ENCODE data around the gene FOCAD.

- TF ChIP-seq CTCF (conservative IDR thresholded peaks at IDR 0.05; ENCODE audit: low read length) (no peak), EZH2phosphoT487 (IDR thresholded peaks at IDR 0.05; ENCODE audit: borderline replicate concordance, low read depth, low read length) (no peak)
Measured at GRCh38 chr9:20978249-20978648, 294.2 kb downstream of the FOCAD start.
